GM18511 (cell line): ENCODE data around the gene ASTE1.
"Not testable (repeated sequence)": the region's sequence is repeated elsewhere in the genome, so short reads cannot be mapped to it uniquely, and the experiment has no call there.

Source experiments
- ATAC-seq: cut with Tn5 transposase; IDR thresholded peaks from one replicate; pipeline ENCODE4 v1.9.1; 2021; ENCODE audit warnings: mild to moderate bottlenecking, moderate library complexity; ENCODE audit not compliant: unreplicated experiment

The ASTE1 gene

GRCh38 chr3:131018970-131019369 is 7.7 kb downstream of the ASTE1 start:
- ATAC-seq, result no peak

DNA sequence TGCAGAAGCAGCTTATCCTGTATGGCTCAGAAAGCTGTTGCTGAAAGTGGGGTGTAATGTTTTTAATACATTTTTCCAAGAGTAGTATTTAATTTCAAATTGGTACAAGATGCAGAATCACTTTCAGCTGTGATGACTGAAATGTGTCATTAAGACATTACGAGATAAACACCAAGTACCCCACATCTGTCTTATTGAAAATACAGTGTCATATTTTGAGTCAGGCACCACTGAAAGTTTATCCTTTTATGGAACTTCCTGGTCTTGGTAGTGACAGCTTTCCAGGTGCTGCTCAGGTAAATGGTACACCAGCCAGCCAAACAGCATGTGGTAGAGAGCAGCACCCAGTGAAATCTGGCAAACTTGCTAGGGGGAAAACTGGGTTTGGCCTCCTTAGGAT is 16.9 kb downstream of the ASTE1 start:
- ATAC-seq, result no peak

DNA sequence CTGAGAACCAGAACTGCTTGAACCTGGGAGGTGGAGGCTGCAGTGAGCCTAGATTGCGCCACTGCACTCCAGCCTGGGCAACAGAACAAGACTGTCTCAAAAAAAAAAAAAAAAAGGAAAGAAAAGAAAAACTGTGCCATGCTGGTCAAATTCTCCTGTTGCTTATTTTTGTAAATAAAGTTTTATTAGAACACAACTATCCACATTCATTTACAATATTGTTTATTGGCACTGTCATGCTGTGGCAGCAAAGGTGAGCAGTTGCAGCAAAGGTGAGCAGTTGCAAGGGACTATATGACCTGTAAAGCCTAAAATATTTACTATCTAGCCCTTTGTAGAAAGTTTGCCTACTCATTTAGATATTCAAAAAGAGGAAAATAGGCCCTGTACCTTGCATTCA is 18.3 kb downstream of the ASTE1 start:
- ATAC-seq, result no peak

DNA sequence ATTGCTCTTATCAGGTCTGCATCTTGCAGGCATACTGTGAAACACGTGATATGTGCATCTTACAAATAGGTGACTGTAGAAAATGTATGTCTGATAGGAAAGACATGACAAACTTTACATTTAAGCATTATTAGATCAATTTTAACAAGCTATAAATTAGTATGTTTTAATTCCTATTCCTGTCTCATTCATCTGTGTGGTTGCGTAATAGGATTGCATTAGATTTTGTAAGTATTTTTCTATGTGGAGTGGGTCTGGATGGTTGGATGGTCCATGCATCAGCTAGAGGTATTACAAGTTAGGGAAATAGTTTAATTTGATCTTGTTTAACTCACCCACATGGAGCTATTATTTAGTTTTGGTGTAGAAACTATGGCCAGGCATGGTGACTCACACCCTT is 18.8 kb downstream of the ASTE1 start:
- no peak for ATAC-seq

DNA sequence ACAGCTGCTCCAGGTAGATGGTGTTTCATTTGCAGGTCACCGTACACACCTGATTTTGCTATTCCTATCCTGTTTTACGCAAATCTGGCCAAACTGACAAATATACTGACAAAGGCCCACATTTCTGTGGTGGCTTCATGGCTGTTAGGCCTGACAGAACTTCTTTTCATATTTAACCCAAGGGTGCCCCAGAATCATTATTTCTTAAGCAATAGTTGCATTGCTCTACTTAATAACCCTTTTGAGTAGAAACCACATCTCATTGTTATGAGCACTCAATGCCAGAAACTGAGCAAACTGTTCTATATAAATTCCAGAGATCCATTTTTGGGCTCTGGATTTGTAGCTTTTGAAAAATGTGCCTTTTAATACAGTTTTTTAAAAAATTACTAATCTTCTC is 19.4 kb downstream of the ASTE1 start:
- ATAC-seq, result no peak

- no peak for ATAC-seq
Measured at GRCh38 chr3:131004603-131005002, 22.0 kb downstream of the ASTE1 start.

DNA sequence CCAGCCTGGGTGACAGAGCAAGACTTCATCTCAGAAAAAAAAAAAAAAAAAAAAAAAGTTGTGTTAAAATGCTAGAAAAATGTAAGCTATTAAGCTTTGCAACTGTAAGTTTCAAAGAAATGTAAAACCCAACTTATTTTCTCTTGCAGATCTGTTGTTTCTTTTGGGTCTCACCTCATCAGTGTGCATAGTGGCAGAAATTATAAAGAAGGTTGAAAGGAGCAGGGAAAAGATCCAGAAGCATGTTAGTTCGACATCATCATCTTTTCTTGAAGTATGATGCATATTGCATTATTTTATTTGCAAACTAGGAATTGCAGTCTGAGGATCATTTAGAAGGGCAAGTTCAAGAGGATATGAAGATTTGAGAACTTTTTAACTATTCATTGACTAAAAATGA is 25.6 kb downstream of the ASTE1 start:
- no peak for ATAC-seq

DNA sequence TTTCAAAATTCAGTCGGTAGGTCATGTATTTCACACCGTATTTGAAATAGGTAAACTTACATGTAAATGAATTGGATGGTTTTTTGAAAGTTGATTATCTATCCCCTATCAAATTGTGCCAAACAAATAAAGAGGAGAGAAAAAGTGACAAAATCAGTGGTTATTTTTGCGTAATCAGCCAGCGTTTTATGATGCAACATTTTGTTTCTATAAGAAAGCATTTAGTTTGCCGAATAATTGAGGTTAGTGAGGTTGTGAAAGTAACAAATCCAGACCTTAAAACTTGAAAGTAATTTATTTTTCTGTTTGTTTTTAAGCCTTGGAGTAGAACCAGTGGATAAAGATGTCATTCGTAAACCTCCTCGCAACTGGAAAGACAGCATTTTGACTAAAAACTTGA is 29.3 kb downstream of the ASTE1 start:
- no peak for ATAC-seq

GRCh38 chr3:130992344-130992743 is 34.3 kb downstream of the ASTE1 start:
- no peak for ATAC-seq

- no peak for ATAC-seq
Measured at GRCh38 chr3:130991126-130991525, 35.5 kb downstream of the ASTE1 start.

- no peak for ATAC-seq
Measured at GRCh38 chr3:130990282-130990681, 36.3 kb downstream of the ASTE1 start.

DNA sequence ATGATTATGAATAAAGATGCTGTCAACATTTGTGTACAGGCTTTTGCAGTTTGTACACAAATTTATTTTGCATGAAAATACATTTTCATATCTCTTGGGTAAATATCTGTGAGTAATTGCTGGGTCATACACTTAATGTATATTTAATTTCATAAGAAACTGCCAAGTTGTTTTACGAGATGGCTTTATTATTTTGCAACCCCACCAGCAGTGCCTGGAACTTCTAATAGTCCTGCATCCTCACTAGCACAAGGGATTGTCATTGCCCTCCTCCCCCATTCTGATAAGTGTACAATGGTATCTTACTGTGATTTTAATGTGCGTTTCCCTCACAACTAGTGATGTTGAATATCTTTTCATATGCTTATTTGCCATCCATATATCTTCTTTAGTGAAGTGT is 45.2 kb downstream of the ASTE1 start:
- no peak for ATAC-seq

DNA sequence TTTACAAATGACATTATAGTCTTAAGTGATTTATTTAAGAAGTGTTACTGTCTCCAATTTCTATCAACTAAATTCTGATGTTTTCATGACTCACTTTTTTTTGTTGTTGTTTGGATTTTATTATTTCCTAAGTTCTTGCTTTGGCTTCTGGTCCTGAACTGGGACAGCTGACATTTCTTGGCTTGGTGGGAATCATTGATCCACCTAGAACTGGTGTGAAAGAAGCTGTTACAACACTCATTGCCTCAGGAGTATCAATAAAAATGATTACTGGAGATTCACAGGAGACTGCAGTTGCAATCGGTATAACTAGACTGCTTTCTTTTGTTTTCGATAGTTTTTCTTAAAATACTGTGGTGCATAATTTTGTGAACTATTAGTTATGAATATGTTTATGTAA is 47.5 kb downstream of the ASTE1 start:
- no peak for ATAC-seq

GRCh38 chr3:130976706-130977105 is 49.9 kb downstream of the ASTE1 start:
- ATAC-seq, result no peak

- no peak for ATAC-seq
Measured at GRCh38 chr3:130975251-130975650, 51.4 kb downstream of the ASTE1 start.

GRCh38 chr3:130974201-130974600 is 52.4 kb downstream of the ASTE1 start:
- no peak for ATAC-seq

DNA sequence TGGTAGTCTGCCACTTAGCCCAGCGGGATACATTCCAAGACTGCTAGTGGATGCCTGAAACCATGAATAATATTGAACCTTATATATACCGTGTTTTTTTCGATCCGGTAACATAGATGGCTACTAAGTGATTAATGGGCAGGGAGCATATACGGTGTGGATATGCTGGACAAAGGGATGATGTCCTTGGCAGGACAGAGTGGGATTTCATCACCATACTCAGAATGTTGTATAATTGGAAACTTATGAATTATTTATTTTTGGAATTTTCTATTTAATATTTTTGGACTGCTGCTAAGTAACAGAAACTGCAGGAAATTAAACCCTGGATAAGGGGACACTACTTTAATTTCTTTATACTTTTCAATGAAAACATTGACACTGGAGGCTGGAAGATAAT is 53.2 kb downstream of the ASTE1 start:
- ATAC-seq, result no peak

GRCh38 chr3:130972592-130972991 is 54.0 kb downstream of the ASTE1 start:
- ATAC-seq, result not testable (repeated sequence)

- no peak for ATAC-seq
Measured at GRCh38 chr3:130971208-130971607, 55.4 kb downstream of the ASTE1 start.

GRCh38 chr3:130969621-130970020 is 57.0 kb downstream of the ASTE1 start:
- ATAC-seq, result no peak

GRCh38 chr3:130968221-130968620 is 58.4 kb downstream of the ASTE1 start:
- no peak for ATAC-seq

DNA sequence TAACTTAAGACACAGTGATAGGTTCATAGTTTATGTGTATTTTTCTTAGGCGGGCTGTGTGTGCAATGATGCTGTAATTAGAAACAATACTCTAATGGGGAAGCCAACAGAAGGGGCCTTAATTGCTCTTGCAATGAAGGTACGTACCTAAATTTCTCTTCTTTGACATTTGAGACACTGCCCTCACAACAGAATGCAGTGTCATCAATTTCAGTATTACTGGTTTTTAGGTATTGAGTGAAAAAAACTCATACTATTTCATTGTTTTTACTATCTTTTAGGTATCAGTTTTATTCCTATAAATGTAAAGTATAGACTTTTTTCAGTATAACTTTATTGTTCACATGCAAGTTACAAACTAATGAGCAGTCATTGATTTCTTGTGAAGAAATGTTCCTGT is 59.3 kb downstream of the ASTE1 start:
- ATAC-seq, result no peak

DNA sequence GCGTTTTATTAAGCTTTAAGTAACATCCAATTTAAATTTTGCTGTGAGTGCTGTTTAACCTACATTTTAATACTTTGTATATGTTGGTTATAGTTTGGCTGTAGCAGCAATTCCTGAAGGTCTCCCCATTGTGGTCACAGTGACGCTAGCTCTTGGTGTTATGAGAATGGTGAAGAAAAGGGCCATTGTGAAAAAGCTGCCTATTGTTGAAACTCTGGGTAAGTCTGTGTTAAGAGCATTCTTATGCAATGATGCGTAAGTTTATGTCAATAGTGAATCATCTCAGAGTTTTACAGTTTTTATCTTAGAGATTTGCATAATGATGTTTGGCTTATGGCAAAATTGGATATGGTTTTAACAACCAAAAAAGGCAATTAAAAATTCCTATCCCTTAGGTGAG is 62.7 kb downstream of the ASTE1 start:
- ATAC-seq, result no peak
